A549 treated with AZD9567 at 1 μM for 4 hours (cell line): ENCODE data around the gene KRT28. TPM values are rescaled to one million over a fixed set of nuclear protein-coding genes. Genes with fewer than 3 reads are reported as not detected.

Experiments
- total RNA-seq: library from RNA; stranded (reverse); fragments of 200-300 nt; extraction: Qiagen RNA extraction; gene quantifications from 5 replicates; pipeline ENCODE4 v1.2.3, GENCODE V29; 2022; ENCODE audit not compliant: insufficient read depth

Gene KRT28
- total RNA-seq: not detected in 5 replicates

GRCh38 chr17:40799859-40800258 lies at the start of gene KRT28:
Gene KRT28 (minus strand): TSS chr17:40799959. CDS start chr17:40799893, 66 bp downstream.

GRCh38 chr17:40822132-40822812 lies 22.5 kb upstream of the KRT28 start, which contains the start of gene KRT10:
Gene KRT10 (minus strand): TSS chr17:40822614. CDS start chr17:40822585, 29 bp downstream.

DNA sequence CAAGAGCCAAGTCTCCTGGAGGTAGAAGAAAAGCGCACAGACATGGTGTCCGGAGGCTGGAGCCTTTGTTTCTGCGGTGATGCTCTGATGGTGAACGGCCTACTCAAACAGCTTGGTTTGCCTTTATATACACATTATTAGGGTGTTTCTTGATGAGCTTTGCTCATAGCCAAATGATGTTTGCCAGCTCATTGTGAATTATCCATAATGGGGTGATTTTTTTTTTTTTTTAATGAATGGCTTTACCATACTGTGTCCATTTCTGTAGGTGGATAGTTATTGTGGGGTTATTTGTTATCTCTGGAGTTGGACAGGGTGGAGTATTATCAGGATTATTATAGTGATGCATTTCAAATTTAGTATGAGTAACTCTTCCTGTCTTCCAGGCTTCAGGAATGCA lies 17.3 kb downstream of the KRT28 start, which contains the start of gene KRT27:
Gene KRT27, minus strand, starts transcription at position 101 of the 400 bp plus-strand sequence. Its CDS starts 57 bp downstream, at position 44.

GRCh38 chr17:40772101-40772500 lies 27.7 kb downstream of the KRT28 start, which contains the start of gene KRT26:
Gene KRT26 (minus strand): TSS chr17:40772201. CDS start chr17:40772113, 88 bp downstream.

DNA sequence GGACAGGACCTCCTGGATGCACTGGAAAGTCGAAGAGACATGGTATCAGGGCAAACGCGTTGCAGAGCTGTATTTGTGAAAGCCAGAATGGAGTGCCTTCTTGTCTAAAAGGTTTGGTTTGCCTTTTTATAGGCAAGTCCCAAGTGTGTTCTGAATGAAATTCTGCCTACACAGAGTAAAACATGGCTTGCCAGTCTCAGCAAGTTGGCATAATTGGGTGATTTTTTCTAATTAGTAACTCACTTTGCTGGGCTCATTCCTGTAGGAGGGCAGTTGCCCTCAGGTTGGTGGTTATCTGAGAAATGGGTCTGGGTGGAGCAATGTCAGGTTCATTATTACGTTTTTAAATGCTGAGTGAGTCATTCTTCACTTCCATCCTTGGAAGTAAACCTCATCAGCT lies 44.5 kb downstream of the KRT28 start, which contains the start of gene KRT25:
Gene KRT25, minus strand, starts transcription at position 101 of the 400 bp plus-strand sequence. Its CDS starts 60 bp downstream, at position 41.

Other genes with a start within 250 kb of the KRT28 start
- gene CCR7, start 234.5 kb downstream of the KRT28 start, total RNA-seq: 0.68 to 0.89 TPM (median 0.81 TPM) in 4 of 5 replicates, not detected in the other
- gene SMARCE1, start 152.1 kb downstream of the KRT28 start, total RNA-seq: 98.4 to 106 TPM (median 105 TPM) in 5 replicates
- 0.21 to 0.65 TPM (median 0.38 TPM) in 4 of 5 replicates, not detected in the other for gene KRT222, start 134.8 kb downstream of the KRT28 start, total RNA-seq
- gene KRT24, start 96.2 kb downstream of the KRT28 start, total RNA-seq: not detected in 5 replicates
- gene KRT25, start 44.6 kb downstream of the KRT28 start, total RNA-seq: not detected in 5 replicates
- not detected in 5 replicates for gene KRT26, start 27.8 kb downstream of the KRT28 start, total RNA-seq
- gene KRT27, start 17.4 kb downstream of the KRT28 start, total RNA-seq: 0.12 TPM in 1 of 5 replicates, not detected in the others
- gene KRT10, start 22.7 kb upstream of the KRT28 start, total RNA-seq: 51.8 to 115 TPM (median 108 TPM) in 5 replicates
- not detected in 5 replicates for gene KRT12, start 67.3 kb upstream of the KRT28 start, total RNA-seq
- gene KRT20, start 85.3 kb upstream of the KRT28 start, total RNA-seq: 0.23 to 0.42 TPM (median 0.35 TPM) in 4 of 5 replicates, not detected in the other
- gene KRT23, start 137.7 kb upstream of the KRT28 start, total RNA-seq: 0.07 to 0.26 TPM (median 0.07 TPM) in 3 of 5 replicates, not detected in the others
- gene KRT39, start 167.0 kb upstream of the KRT28 start, total RNA-seq: not detected in 5 replicates
- not detected in 5 replicates for gene KRT40, start 184.4 kb upstream of the KRT28 start, total RNA-seq
- gene KRTAP3-3, start 194.2 kb upstream of the KRT28 start, total RNA-seq: not detected in 5 replicates
- 0.16 to 3.6 TPM (median 0.25 TPM) in 5 replicates for gene KRTAP3-2, start 199.9 kb upstream of the KRT28 start, total RNA-seq
- not detected in 5 replicates for gene KRTAP3-1, start 209.2 kb upstream of the KRT28 start, total RNA-seq
- not detected in 5 replicates for gene KRTAP1-5, start 227.2 kb upstream of the KRT28 start, total RNA-seq
- gene KRTAP1-4, start 230.2 kb upstream of the KRT28 start, total RNA-seq: not detected in 5 replicates
- not detected in 5 replicates for gene KRTAP1-3, start 234.9 kb upstream of the KRT28 start, total RNA-seq
- gene KRTAP1-1, start 241.5 kb upstream of the KRT28 start, total RNA-seq: not detected in 5 replicates
- not detected in 5 replicates for gene KRTAP2-1, start 247.4 kb upstream of the KRT28 start, total RNA-seq